Neuron (in vitro differentiated cells): ENCODE measurements around the gene ZSCAN31.
"Not testable (repeated sequence)": the region's sequence is repeated elsewhere in the genome, so short reads cannot be mapped to it uniquely, and the experiment has no call there.

ENCODE experiments used
- H2AFZ ChIP-seq: one replicate; pipeline ENCODE4 v1.6.1; 2013; ENCODE audit warnings: low read depth, mild to moderate bottlenecking, inconsistent platforms, low read length, moderate library complexity
- H3K27me3 ChIP-seq: one replicate; pipeline ENCODE4 v1.6.1; 2013; ENCODE audit warnings: low read length; ENCODE audit not compliant: insufficient read depth
- H3K36me3 ChIP-seq: one replicate; pipeline ENCODE4 v1.6.1; 2013; ENCODE audit warnings: low read length; ENCODE audit not compliant: insufficient read depth
- H3K4me1 ChIP-seq: one replicate; pipeline ENCODE4 v1.6.1; 2013; ENCODE audit warnings: low read length; ENCODE audit not compliant: insufficient read depth
- H3K4me3 ChIP-seq: 2 replicates; pipeline ENCODE4 v1.5.1; 2013; ENCODE audit warnings: mild to moderate bottlenecking, low read length, moderate library complexity
- H3K9me3 ChIP-seq: one replicate; pipeline ENCODE4 v1.6.1; 2013; ENCODE audit warnings: low read length

Gene ZSCAN31

GRCh38 chr6:28360961-28361360 is 25.0 kb upstream of the ZSCAN31 start:
- H3K4me1 ChIP-seq, result peaks cover under 1% of the 10 kb centered on the region
- no peak overlapping the region for H2AFZ ChIP-seq
- H3K4me3 ChIP-seq, result no peak overlapping the region
- H3K27me3 ChIP-seq, result no peaks in the 10 kb centered on the region
- H3K36me3 ChIP-seq, result peaks cover 53% of the 10 kb centered on the region
- peaks cover 10% of the 10 kb centered on the region for H3K9me3 ChIP-seq

DNA sequence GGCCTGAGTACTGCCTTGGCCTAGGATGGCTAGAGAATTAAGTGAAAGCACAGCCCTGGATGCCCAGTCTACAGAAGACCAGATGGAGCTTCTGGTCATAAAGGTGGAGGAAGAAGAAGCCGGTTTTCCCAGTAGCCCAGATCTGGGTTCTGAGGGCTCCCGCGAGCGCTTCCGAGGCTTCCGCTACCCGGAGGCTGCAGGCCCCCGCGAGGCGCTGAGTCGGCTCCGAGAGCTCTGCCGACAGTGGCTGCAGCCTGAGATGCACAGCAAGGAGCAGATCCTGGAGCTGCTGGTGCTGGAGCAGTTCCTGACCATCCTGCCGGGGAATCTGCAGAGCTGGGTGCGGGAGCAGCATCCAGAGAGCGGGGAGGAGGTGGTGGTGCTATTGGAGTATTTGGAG is 23.6 kb upstream of the ZSCAN31 start:
- not testable (repeated sequence) for H2AFZ ChIP-seq, H3K27me3 ChIP-seq, H3K4me3 ChIP-seq, H3K9me3 ChIP-seq, H3K4me1 ChIP-seq
- H3K36me3 ChIP-seq, result peaks cover 39% of the 10 kb centered on the region

GRCh38 chr6:28357036-28357435 is 21.1 kb upstream of the ZSCAN31 start:
- Histone ChIP-seq H3K9me3 (peaks cover 3% of the 10 kb centered on the region), H3K4me3 (no peak overlapping the region), H3K27me3 (no peaks in the 10 kb centered on the region), H3K36me3 (peaks cover 17% of the 10 kb centered on the region), H2AFZ (no peak overlapping the region), H3K4me1 (peaks cover 5% of the 10 kb centered on the region)

- no peak overlapping the region for H2AFZ ChIP-seq
- no peaks in the 10 kb centered on the region for H3K27me3 ChIP-seq
- no peak overlapping the region for H3K4me3 ChIP-seq
- peaks cover 17% of the 10 kb centered on the region for H3K36me3 ChIP-seq
- peaks cover 3% of the 10 kb centered on the region for H3K9me3 ChIP-seq
- H3K4me1 ChIP-seq, result peaks cover 5% of the 10 kb centered on the region
Measured at GRCh38 chr6:28356666-28357020, 20.7 kb upstream of the ZSCAN31 start.

DNA sequence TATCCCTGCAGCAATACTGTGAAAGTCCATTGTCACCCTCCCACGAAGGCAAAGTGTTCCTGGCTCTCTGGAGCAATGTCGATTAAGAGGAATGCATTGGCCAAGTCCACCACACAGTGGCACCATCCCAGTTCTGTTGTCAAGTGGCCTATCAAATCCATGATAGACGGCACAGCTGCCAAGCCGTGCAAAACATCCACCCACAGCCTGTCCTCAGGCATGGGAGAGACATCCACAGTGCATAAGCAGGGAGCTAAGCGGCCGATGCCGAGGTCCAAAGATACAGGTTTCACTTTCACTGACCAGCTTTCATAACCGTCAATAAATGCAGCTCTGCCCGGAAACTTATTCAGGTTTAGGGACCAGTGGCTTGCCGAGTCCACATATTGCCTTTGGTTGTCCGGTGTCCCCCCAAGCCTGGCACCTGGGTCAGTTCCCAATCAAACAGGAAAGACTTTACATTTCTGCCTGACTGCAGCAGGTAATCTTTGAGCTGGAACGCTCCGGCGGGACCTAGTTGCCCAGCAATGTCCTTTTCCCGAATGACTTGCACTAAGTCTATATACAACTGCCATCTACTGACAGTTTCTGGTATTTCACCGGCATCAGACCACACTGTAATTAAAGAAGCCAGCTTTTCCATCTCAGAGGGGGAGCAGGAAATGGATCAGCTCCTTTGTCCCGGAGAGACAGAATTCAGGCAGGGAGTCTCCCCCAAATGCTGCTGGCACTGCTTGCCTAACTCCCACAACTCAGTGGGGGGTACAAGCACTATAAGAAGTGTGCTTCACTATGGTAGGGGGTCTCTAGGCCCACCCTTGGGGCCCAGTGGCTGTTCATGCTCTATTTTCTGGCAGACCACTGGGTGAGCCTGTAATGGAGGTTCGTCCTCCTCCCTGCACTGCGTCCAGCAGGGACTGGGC is 20.1 kb upstream of the ZSCAN31 start:
- Histone ChIP-seq H3K4me3 (peak overlapping the region; percentile 34), H3K36me3 (peaks cover 11% of the 10 kb centered on the region), H3K9me3 (peaks cover 3% of the 10 kb centered on the region)

DNA sequence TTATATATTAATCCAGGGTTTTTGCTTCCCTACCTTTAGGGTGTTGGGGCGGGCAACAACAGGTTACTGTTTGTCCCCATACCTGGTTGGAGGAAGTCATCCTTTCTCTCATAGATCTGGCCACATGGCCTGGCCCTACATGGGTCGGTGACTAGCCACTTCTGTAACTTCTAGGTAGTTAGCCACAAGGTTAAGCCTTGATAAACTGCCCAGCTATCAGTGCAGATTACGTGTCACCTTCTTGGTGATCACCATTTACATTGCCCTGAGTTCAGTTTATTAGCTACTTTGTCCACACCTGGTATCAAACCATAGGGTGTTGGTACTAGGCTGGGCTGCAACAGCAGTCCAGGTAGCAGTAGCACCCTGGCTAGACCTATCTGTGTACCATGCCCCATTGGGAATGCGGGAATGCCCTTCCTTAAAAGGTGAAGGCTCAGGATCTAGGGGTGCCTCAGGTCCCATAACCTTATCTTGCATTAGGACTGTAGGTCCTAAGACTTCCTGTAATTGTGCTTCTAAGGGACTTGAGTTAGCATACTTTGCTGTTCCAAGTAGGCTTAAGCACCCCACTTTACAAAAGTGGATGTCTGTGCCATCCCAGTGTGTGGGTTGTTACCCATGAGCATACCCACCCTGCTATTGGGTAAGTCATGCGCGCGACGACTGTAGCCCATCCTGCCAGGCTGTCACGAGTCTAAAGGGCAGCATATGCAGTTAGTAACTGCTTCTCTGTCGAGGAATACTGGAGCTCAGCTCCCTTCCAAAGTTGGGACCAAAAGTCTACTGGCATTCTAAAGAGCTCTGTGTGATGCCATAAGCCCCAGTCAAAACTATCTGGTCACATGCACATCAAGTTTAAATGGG is 19.0 kb upstream of the ZSCAN31 start:
- Histone ChIP-seq H3K4me3 (no peak overlapping the region), H2AFZ (no peak overlapping the region)

More for the DNA sequence above, 20.1 kb upstream of the ZSCAN31 start:
- no peaks in the 10 kb centered on the region for H3K27me3 ChIP-seq
- no peak overlapping the region for H2AFZ ChIP-seq
- peaks cover 8% of the 10 kb centered on the region for H3K4me1 ChIP-seq

GRCh38 chr6:28353981-28354676 is 18.2 kb upstream of the ZSCAN31 start:
- H3K27me3 ChIP-seq, result no peaks in the 10 kb centered on the region
- peaks cover 16% of the 10 kb centered on the region for H3K4me1 ChIP-seq
- no peak overlapping the region for H2AFZ ChIP-seq
- H3K36me3 ChIP-seq, result peaks cover 2% of the 10 kb centered on the region
- peaks cover 3% of the 10 kb centered on the region for H3K9me3 ChIP-seq
- H3K4me3 ChIP-seq, result no peak overlapping the region

More for the DNA sequence above, 19.0 kb upstream of the ZSCAN31 start:
- Histone ChIP-seq H3K36me3 (peaks cover 3% of the 10 kb centered on the region), H3K27me3 (no peaks in the 10 kb centered on the region), H3K9me3 (peaks cover 3% of the 10 kb centered on the region), H3K4me1 (peaks cover 12% of the 10 kb centered on the region)

- Histone ChIP-seq H2AFZ (no peak overlapping the region), H3K9me3 (peaks cover 3% of the 10 kb centered on the region)
Measured at GRCh38 chr6:28353356-28353755, 17.4 kb upstream of the ZSCAN31 start.

DNA sequence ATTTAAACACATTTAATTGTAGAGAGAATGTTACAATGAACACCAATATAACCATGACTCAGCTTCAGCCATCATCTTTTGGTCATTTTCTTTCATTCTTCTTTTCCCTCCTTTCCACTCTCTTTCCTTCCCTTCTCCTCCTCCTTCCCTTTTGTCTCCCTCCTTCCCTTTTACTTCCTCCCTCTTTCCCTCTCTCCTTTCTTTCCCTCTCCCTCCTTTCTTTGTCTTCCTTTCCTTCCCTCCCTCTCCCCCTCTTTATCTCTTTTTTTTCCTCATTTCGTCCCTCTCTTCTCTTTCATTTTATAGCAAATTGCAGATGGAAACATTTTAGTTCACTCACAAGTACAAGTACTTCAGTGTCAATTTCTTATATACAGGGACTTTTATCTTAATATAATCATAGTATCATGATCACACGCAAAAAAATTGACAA is 15.6 kb upstream of the ZSCAN31 start:
- Histone ChIP-seq H3K4me3 (no peak overlapping the region), H2AFZ (no peak overlapping the region), H3K4me1 (peaks cover 16% of the 10 kb centered on the region), H3K36me3 (no peaks in the 10 kb centered on the region), H3K27me3 (peaks cover 5% of the 10 kb centered on the region), H3K9me3 (peaks cover 3% of the 10 kb centered on the region)

More at GRCh38 chr6:28353356-28353755, 17.4 kb upstream of the ZSCAN31 start:
- no peaks in the 10 kb centered on the region for H3K36me3 ChIP-seq
- no peaks in the 10 kb centered on the region for H3K27me3 ChIP-seq
- peaks cover 16% of the 10 kb centered on the region for H3K4me1 ChIP-seq
- no peak overlapping the region for H3K4me3 ChIP-seq

DNA sequence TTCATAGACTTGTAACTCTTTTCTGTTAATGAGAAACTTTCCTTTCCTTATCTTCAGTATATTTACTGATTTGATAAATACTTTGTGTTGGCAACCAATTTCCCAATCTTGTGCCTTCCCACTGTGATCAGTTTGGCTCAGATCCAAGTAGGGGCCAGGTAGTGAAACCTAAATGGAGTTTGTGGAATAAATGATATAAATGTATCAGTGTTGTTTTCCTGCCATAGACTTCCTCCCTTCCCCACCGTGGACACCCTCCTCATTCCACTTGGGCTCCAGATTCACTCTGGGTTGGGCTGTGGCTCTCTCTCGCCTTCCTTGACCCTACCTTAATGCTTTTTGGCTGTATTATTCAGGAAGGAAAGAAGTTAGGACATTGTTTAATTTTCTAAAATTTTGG is 15.1 kb upstream of the ZSCAN31 start:
- Histone ChIP-seq H3K36me3 (no peaks in the 10 kb centered on the region), H3K27me3 (peaks cover 5% of the 10 kb centered on the region), H3K4me3 (peak overlapping the region; percentile 94), H3K9me3 (peaks cover 3% of the 10 kb centered on the region), H3K4me1 (peaks cover 16% of the 10 kb centered on the region), H2AFZ (no peak overlapping the region)

DNA sequence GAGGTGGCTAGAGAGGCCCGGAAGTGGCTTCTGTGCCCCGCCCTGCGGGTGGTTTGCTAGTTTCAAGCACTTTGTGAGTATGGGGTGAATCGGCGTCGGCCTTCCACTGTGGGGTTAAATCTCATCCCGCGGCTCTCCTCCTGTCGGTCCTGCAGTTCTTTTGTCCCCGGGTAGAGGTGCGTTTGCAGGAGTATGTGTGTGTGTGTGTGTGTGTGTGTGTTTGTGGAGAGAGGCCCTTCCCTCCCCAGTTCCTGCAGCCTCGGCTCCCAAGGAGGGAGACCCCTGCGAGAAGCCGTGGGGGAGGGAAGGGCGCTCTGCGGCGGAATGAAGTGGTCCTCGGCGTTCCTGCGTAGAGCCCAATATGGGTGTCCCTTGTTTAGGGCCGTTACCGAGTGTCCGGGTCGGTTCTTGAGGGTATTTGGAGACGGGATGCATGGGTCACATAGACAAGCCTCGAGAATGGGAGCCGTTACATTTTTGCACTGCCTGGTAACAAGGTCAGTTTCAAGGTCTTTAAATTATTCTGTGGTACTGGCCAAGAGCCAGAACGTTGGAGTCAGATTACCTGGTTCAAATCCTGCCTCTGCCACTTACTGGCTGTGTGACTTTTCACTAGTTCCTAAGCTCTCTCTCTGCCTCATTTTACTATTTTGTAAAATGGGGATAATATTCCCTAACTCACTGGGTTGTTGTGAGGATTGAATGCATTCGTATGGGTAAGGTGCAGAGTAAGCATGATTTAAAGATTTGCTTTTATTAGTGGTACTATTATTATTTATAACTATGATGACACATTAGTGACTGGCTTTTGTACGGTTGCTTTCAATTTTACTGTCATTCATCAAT is 14.2 kb upstream of the ZSCAN31 start, which contains the start of gene ZKSCAN3:
Gene ZKSCAN3 (plus strand): TSS at position 56 of the 846 bp plus-strand sequence. CDS start 9,640 bp downstream, outside the sequence.
- Histone ChIP-seq H3K27me3 (peaks cover 5% of the 10 kb centered on the region), H2AFZ (peak within 1 kb of the TSS; percentile 99), H3K4me3 (peak within 1 kb of the TSS; percentile 94), H3K9me3 (peaks cover 3% of the 10 kb centered on the region), H3K36me3 (no peaks in the 10 kb centered on the region), H3K4me1 (peaks cover 11% of the 10 kb centered on the region)

GRCh38 chr6:28349344-28349891 is 13.5 kb upstream of the ZSCAN31 start:
- Histone ChIP-seq H2AFZ (peak overlapping the region; percentile 99), H3K4me1 (peaks cover 11% of the 10 kb centered on the region), H3K27me3 (peaks cover 5% of the 10 kb centered on the region), H3K36me3 (no peaks in the 10 kb centered on the region), H3K4me3 (peak overlapping the region; percentile 94), H3K9me3 (peaks cover 3% of the 10 kb centered on the region)
